Measurements from ENCODE around the gene CELF4.

GRCh38 chr18:37317486-37317885, 248.1 kb downstream of the CELF4 start:
- TF ChIP-seq, protein P1, sequence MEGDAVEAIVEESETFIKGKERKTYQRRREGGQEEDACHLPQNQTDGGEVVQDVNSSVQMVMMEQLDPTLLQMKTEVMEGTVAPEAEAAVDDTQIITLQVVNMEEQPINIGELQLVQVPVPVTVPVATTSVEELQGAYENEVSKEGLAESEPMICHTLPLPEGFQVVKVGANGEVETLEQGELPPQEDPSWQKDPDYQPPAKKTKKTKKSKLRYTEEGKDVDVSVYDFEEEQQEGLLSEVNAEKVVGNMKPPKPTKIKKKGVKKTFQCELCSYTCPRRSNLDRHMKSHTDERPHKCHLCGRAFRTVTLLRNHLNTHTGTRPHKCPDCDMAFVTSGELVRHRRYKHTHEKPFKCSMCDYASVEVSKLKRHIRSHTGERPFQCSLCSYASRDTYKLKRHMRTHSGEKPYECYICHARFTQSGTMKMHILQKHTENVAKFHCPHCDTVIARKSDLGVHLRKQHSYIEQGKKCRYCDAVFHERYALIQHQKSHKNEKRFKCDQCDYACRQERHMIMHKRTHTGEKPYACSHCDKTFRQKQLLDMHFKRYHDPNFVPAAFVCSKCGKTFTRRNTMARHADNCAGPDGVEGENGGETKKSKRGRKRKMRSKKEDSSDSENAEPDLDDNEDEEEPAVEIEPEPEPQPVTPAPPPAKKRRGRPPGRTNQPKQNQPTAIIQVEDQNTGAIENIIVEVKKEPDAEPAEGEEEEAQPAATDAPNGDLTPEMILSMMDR (IDR thresholded peaks at IDR 0.05) = no peak
- TF ChIP-seq POLR2A (IDR thresholded peaks at IDR 0.05) (no peak), POLR2AphosphoS5 (IDR thresholded peaks at IDR 0.05) (no peak)

All from breast epithelium (tissue), 3 donors.